ENCODE data around the gene CD300H. TPM values are rescaled to one million over a fixed set of nuclear protein-coding genes. Genes with fewer than 3 reads are reported as not detected.
"Not testable (repeated sequence)": the region's sequence is repeated elsewhere in the genome, so short reads cannot be mapped to it uniquely, and the experiment has no call there.

CD300H gene
- total and polyA plus RNA-seq, 5 donors, result not detected

DNA sequence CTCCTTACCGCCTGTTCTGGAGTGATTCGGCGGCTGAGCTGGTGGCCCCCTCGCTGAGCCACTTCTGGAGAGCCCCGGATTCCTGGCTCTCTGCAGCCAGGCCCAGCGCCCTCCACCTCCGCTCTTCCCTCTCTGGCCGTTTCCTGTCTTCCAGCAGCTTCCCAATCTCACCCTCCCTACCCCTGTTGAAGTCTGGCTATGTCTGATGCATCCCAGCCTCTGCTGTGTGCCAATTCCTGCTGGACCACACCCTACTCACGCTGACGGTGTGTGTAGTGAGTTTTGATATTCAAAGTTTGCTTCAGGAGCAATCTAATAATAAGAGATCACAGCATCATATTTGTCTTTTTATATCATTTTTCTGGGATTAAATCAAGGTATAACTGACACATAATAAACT is 15.3 kb upstream of the CD300H start:
- Histone ChIP-seq H3K9me3 (ENCODE audit: control insufficient read depth, low read length) (no peaks in the 10 kb centered on the region), H3K4me1 (ENCODE audit: control insufficient read depth, insufficient read depth, low read length) (no peaks in the 10 kb centered on the region), H3K4me3 (ENCODE audit: low read length) (no peak overlapping the region), H3K27ac (ENCODE audit: low read length) (no peak overlapping the region), H3K27me3 (ENCODE audit: control insufficient read depth, insufficient read depth) (no peaks in the 10 kb centered on the region)
- intact Hi-C loops (cut with DNase I), result no loop called here
- 64% methylated on average over 10 of the region's 10 CpGs for WGBS
- no peak for DNase-seq
- ATAC-seq, result no peak

- DNase-seq (no peak), ATAC-seq (no peak)
- WGBS, result 61% methylated on average over 7 of the region's 7 CpGs
- intact Hi-C loops (cut with DNase I), result no loop called here
- no peaks in the 10 kb centered on the region for H3K9me3 ChIP-seq (ENCODE audit: control insufficient read depth, low read length)
- H3K4me3 ChIP-seq (ENCODE audit: low read length), result no peak overlapping the region
- H3K27ac ChIP-seq (ENCODE audit: low read length), result no peak overlapping the region
- H3K27me3 ChIP-seq (ENCODE audit: control insufficient read depth, insufficient read depth), result no peaks in the 10 kb centered on the region
- H3K4me1 ChIP-seq (ENCODE audit: control insufficient read depth, insufficient read depth, low read length), result no peaks in the 10 kb centered on the region
These were observed 12.6 kb upstream of the CD300H start for GRCh38 chr17:74579900-74580299.

DNA sequence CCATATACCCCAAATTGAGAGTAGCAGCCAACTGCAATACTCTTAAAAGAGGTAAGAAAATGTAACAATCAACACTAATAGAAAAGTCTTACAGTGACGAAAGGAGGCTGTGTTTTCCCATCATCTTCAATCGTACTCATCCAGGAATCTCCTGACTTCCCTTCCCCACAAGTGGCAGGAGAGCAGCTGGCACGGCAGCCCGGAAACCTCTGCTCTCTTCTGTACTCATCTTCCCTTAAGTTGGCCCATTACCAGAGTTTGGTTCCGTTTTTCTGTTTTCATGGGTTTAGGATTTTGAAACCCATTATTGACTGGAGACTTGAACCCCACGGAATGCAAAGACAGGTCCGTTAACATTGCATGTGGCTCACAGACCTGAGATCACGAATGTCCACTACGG is 11.7 kb upstream of the CD300H start:
- H3K4me1 ChIP-seq (ENCODE audit: control insufficient read depth, insufficient read depth, low read length), result no peaks in the 10 kb centered on the region
- no peaks in the 10 kb centered on the region for H3K27me3 ChIP-seq (ENCODE audit: control insufficient read depth, insufficient read depth)
- no peaks in the 10 kb centered on the region for H3K9me3 ChIP-seq (ENCODE audit: control insufficient read depth, low read length)
- 73% methylated on average over 9 of the region's 9 CpGs for WGBS
- DNase-seq, result no peak
- no peak for ATAC-seq
- intact Hi-C loops (cut with DNase I), result no loop called here
- H3K4me3 ChIP-seq (ENCODE audit: low read length), result no peak overlapping the region
- H3K27ac ChIP-seq (ENCODE audit: low read length), result no peak overlapping the region

- Histone ChIP-seq H3K4me3 (ENCODE audit: low read length) (no peak overlapping the region), H3K27me3 (ENCODE audit: control insufficient read depth, insufficient read depth) (no peaks in the 10 kb centered on the region), H3K4me1 (ENCODE audit: control insufficient read depth, insufficient read depth, low read length) (no peaks in the 10 kb centered on the region), H3K9me3 (ENCODE audit: control insufficient read depth, low read length) (no peaks in the 10 kb centered on the region), H3K27ac (ENCODE audit: low read length) (no peak overlapping the region)
- intact Hi-C loops (cut with DNase I), result no loop called here
- WGBS, result 75% methylated on average over 5 of the region's 5 CpGs
- DNase-seq (no peak), ATAC-seq (no peak)
These were observed 7.3 kb upstream of the CD300H start for GRCh38 chr17:74574489-74575142.

GRCh38 chr17:74573635-74574034 is 6.3 kb upstream of the CD300H start:
- H3K27ac ChIP-seq (ENCODE audit: low read length); H3K4me3 ChIP-seq (ENCODE audit: low read length); ATAC-seq; DNase-seq; H3K9me3 ChIP-seq (ENCODE audit: control insufficient read depth, low read length); H3K27me3 ChIP-seq (ENCODE audit: control insufficient read depth, insufficient read depth); H3K4me1 ChIP-seq (ENCODE audit: control insufficient read depth, insufficient read depth, low read length); intact Hi-C loops (cut with DNase I): not testable (repeated sequence)

- H3K4me1 ChIP-seq (ENCODE audit: control insufficient read depth, insufficient read depth, low read length), result no peaks in the 10 kb centered on the region
- DNase-seq (no peak), ATAC-seq (no peak)
- H3K27me3 ChIP-seq (ENCODE audit: control insufficient read depth, insufficient read depth), result no peaks in the 10 kb centered on the region
- H3K9me3 ChIP-seq (ENCODE audit: control insufficient read depth, low read length), result no peaks in the 10 kb centered on the region
- no peak overlapping the region for H3K4me3 ChIP-seq (ENCODE audit: low read length)
- H3K27ac ChIP-seq (ENCODE audit: low read length), result no peak overlapping the region
- intact Hi-C loops (cut with DNase I), result no loop called here
- 82% methylated on average over 3 of the region's 3 CpGs for WGBS
These were observed 5.9 kb upstream of the CD300H start for GRCh38 chr17:74573169-74573568.

- intact Hi-C loops (cut with DNase I), result no loop called here
- no peaks in the 10 kb centered on the region for H3K27me3 ChIP-seq (ENCODE audit: control insufficient read depth, insufficient read depth)
- no peaks in the 10 kb centered on the region for H3K4me1 ChIP-seq (ENCODE audit: control insufficient read depth, insufficient read depth, low read length)
- no peaks in the 10 kb centered on the region for H3K9me3 ChIP-seq (ENCODE audit: control insufficient read depth, low read length)
- no peak for DNase-seq
- ATAC-seq, result no peak
- WGBS, result 76% methylated on average over 4 of the region's 4 CpGs
- H3K27ac ChIP-seq (ENCODE audit: low read length), result no peak overlapping the region
- no peak overlapping the region for H3K4me3 ChIP-seq (ENCODE audit: low read length)
These were observed 4.4 kb upstream of the CD300H start for GRCh38 chr17:74571621-74572270.

DNA sequence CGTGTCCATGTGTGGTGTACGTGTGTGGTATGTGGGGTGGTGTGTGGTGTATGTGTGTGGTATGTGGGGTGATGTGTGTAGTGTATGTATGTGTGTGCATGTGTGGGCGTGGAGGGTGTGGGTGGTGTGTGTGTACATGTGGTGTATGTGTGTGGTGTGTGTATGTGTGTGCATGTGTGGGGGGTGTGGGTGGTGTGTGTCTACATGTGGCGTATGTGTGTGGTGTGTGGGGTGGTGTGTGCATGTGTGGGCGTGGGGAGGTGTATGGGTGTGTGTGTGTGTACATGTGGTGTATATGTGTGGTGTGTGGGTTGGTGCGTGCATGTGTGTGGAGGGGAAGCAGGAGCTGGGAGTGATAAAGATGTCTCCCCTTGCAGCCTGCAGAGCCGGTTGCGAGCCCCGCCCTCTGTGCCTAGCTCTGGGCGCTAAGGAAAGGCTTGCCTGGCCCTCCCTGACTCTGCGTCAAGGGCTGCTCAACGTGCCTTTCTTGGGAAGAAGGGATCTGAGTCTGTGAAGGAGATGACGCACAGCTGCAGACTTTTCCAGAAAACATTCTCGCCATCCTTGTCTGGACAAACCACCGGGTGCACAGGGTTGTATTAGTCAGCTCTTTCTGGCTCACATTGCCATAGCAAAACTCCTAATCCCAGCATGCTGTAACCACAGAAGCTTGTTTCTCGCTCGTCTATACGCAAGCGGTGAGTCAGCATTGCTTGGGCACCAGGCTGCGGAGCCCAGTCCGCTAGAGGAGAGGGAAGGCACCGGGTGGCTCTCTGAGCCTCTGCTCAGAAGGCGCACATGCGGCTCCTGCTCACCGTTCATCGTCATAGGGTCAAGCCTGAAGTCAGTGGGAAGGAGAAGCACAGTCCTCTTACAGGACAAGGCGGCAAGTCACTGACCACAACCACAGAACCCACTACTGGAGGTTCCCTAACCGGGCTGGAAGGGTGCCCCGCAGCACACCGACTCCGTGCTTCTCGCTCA is 2.0 kb upstream of the CD300H start:
- peak; percentile 72 for ATAC-seq
- Histone ChIP-seq H3K9me3 (ENCODE audit: control insufficient read depth, low read length) (no peaks in the 10 kb centered on the region), H3K27me3 (ENCODE audit: control insufficient read depth, insufficient read depth) (no peaks in the 10 kb centered on the region), H3K4me3 (ENCODE audit: low read length) (no peak overlapping the region), H3K27ac (ENCODE audit: low read length) (no peak overlapping the region), H3K4me1 (ENCODE audit: control insufficient read depth, insufficient read depth, low read length) (no peaks in the 10 kb centered on the region)
- 56% methylated on average over 32 of the region's 32 CpGs for WGBS
- intact Hi-C loops (cut with DNase I), result no loop called here
- DNase-seq, result peak; percentile 71 to 79 (median 77)

DNA sequence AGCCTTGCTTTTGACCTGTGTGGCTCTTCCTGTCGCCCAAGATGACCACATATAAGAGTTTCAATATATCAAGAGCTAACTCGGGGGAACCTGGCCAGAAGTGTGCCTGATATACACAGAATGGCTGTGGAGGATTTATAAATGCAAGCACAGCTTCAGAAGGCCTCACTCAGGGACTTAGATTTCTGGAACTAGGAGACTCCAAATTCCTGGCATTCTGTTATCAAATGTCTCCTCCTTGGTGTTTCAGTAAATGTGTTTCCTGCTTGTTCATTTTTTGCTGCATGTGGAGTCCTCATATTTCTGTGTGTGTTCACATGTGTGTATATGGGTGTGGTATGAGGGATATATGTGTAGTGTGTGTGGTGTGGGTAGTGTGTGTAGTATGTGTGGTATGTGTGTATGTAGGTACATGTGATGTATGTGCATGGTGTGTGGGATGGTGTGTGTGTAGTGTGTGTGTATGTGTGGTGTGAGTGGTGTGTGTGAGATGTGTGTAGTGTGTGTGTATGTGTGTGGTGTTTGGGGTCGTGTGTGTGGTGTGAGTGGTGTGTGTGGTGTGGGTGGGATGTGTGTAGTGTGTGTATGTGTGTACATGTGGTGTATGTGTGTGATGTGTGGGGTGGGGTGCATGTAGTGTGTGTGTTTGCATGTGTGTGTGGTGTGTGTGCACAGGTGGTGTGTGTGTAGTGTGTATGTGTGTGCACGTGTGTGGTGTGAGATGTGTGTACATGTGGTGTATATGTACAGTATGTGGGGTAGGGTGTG is 981 bp upstream of the CD300H start:
- Histone ChIP-seq H3K27me3 (ENCODE audit: control insufficient read depth, insufficient read depth) (no peaks in the 10 kb centered on the region), H3K4me1 (ENCODE audit: control insufficient read depth, insufficient read depth, low read length) (no peaks in the 10 kb centered on the region), H3K27ac (ENCODE audit: low read length) (no peak overlapping the region), H3K4me3 (ENCODE audit: low read length) (no peak overlapping the region), H3K9me3 (ENCODE audit: control insufficient read depth, low read length) (no peaks in the 10 kb centered on the region)
- ATAC-seq (no peak), DNase-seq (no peak)
- intact Hi-C loops (cut with DNase I), result no loop called here
- WGBS, result 67% methylated on average over 4 of the region's 4 CpGs

DNA sequence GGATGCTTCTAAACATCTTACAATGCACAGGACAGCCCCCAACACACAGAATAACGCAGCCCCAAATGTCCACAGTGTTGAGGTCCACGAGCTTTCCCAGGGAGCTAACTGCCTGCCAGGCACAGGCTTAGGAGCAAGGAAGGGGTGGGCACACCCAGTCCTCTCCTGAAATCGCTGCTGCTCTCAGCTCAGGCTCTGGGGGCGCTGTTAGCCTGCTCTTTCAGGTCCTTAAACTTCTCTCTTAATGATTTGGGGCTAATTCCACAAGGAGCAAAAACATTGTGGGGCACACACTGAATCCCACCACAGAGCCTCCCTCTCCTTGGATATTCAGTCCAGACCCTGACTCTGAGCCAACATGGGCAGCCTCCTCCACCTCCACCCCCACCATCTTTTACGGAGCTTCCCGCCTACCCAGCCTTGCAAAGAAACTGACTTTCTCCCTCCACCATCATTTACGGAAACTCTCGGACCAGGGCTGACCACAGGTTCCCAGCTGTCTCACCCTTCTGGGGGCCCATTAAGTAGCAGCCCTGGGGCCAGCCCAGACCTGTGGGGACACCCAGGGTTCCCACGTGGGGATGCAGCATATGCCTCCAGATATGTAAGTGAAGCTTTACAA is 1.1 kb downstream of the CD300H start:
- H3K27ac ChIP-seq (ENCODE audit: low read length), result no peak overlapping the region
- DNase-seq (peak in 2 of 3 donors; percentile 38 to 73), ATAC-seq (peak in 1 of 2 donors; percentile 26)
- no peaks in the 10 kb centered on the region for H3K9me3 ChIP-seq (ENCODE audit: control insufficient read depth, low read length)
- H3K4me1 ChIP-seq (ENCODE audit: control insufficient read depth, insufficient read depth, low read length), result no peaks in the 10 kb centered on the region
- H3K27me3 ChIP-seq (ENCODE audit: control insufficient read depth, insufficient read depth), result no peaks in the 10 kb centered on the region
- H3K4me3 ChIP-seq (ENCODE audit: low read length), result no peak overlapping the region
- intact Hi-C loops (cut with DNase I), result no loop called here
- WGBS, result 35% methylated on average over 9 of the region's 9 CpGs
